GM21447 (cell line): ENCODE results near the gene CCDC13.

Experiments used
- ATAC-seq: cut with Tn5 transposase; IDR thresholded peaks from one replicate; pipeline ENCODE4 v1.9.1; 2021; ENCODE audit not compliant: unreplicated experiment

Gene CCDC13

GRCh38 chr3:42800251-42800650 is 27.2 kb upstream of the CCDC13 start:
- no peak for ATAC-seq

- ATAC-seq = no peak
Measured at GRCh38 chr3:42799376-42799775, 26.3 kb upstream of the CCDC13 start.

GRCh38 chr3:42796332-42796885 is 23.4 kb upstream of the CCDC13 start:
- ATAC-seq = no peak

- ATAC-seq = no peak
Measured at GRCh38 chr3:42795621-42796181, 22.6 kb upstream of the CCDC13 start.

- no peak for ATAC-seq
Measured at GRCh38 chr3:42790714-42791229, 17.7 kb upstream of the CCDC13 start.

GRCh38 chr3:42786631-42787030 is 13.6 kb upstream of the CCDC13 start:
- ATAC-seq = no peak

GRCh38 chr3:42786212-42786611 is 13.2 kb upstream of the CCDC13 start:
- ATAC-seq = no peak

GRCh38 chr3:42780892-42781700 is 8.0 kb upstream of the CCDC13 start:
- ATAC-seq = peak; percentile 66

GRCh38 chr3:42780398-42780797 is 7.3 kb upstream of the CCDC13 start:
- ATAC-seq = no peak

- ATAC-seq = no peak
Measured at GRCh38 chr3:42778644-42779043, 5.6 kb upstream of the CCDC13 start.

- peak; percentile 1 for ATAC-seq
Measured at GRCh38 chr3:42773409-42773751, 327 bp upstream of the CCDC13 start.

- no peak for ATAC-seq
Measured at GRCh38 chr3:42771271-42771670, 1.8 kb downstream of the CCDC13 start.

GRCh38 chr3:42769477-42770131 is 3.4 kb downstream of the CCDC13 start:
- no peak for ATAC-seq

- ATAC-seq = no peak
Measured at GRCh38 chr3:42764561-42765295, 8.3 kb downstream of the CCDC13 start.

- ATAC-seq = no peak
Measured at GRCh38 chr3:42764115-42764514, 8.9 kb downstream of the CCDC13 start.

- ATAC-seq = no peak
Measured at GRCh38 chr3:42763021-42763420, 10.0 kb downstream of the CCDC13 start.

- ATAC-seq = no peak
Measured at GRCh38 chr3:42762046-42762724, 10.9 kb downstream of the CCDC13 start.

GRCh38 chr3:42758126-42758525 is 14.9 kb downstream of the CCDC13 start:
- no peak for ATAC-seq

- no peak for ATAC-seq
Measured at GRCh38 chr3:42756681-42757213, 16.3 kb downstream of the CCDC13 start.
